SKM-1 (cell line): ENCODE results near the gene SLC38A1.
"Not testable (repeated sequence)": the region's sequence is repeated elsewhere in the genome, so short reads cannot be mapped to it uniquely, and the experiment has no call there.

Experiments used
- DNase-seq: peaks from one replicate; lab custom pipeline; 2025; ENCODE audit not compliant: unreplicated experiment; lab: John Stamatoyannopoulos, UW

The SLC38A1 gene

DNA sequence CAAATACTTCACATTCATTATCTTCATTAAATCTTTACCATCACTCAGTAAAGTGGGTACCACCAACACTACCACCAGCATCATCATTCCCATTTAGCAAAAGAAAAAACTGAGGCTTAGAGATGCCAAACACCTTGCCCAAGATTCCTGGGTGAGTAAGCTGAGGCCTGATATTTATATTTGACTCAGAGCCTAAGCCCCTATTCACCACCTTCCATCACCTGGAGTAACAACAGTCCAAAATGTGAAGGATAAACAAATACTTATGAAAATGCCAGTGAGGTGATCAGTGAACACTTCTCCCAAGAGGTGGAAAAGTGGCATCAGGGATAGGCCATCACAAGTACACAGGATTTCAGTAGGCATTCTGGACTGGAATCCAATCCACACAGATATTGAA, 3.7 kb downstream of the SLC38A1 start:
- DNase-seq = no peak

DNA sequence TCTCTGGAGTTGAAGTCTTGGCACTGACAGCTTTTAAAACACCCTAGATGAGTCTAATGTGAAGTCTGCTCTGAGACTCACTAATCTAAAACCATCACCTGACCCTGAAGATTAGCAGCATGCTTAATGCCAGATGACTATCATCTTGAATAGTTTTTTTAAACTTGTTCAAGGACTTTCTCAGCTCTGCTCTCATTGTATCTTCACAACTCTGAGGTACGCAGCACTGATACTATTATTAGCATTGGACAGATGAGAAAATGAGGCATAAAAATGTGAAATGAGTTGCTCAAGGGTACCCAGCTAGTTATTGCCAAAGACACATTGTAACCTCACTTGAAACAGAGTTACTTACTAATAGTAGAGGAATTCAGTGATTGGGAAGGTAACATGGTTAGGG, 4.8 kb downstream of the SLC38A1 start:
- no peak for DNase-seq

DNA sequence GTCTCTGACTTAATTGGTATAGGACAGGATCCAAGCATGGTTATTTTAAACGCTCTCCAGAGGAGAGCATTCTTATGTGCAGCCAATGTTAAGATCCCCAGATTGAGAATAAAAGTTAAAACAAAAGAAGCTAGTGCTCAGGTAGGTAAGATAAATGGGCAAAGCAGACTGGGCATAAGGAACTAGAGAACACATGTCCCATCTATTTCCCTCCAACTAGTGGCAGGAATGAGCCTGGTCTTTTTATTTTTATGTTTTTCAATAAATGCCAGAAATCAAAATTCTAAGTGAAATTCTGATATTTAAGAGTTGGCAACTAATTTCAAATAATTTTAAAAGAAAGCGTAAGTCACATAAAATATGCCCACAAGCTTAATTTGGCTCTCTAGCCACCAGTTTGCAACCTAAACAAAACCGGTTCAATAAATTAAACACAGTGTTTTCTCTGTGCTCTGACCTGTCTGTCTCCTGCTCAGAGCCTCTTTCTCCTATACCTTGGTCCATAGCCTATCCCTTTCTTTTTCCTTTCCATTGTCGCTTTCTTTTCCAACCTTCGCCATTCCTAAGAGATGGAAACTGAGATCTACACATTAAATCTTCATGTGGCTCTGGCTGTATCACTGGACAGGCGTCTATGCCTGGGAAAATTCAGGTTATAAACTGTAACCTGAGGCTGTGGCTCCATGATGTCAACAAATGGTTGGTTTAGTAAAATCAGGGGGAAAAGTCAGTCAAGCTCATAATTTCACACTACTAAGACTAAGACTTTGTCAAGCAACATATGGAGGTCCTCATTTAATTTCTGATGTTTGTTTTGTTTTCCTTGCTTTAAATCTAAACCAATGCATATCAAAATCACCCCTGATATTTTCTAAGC, 5.5 kb downstream of the SLC38A1 start:
- no peak for DNase-seq

DNA sequence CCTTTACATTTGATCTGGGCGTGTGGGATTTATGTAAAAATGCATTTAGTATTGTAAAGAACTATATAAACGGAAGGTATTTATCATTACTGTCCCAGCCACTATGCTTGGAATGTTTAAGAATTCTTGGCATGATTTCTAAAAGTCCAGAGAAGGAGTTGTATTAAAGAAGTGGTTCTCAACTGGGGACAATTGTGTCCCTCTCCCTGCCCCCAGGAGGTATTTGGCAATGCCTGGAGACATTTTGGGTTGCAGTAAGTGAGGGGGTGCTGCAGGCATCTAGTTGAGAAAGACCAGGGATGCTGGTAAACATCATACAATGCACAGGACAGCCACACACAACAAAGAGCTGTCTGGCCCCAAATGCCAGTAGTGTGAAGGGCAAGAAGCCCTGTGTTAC, 7.2 kb downstream of the SLC38A1 start:
- DNase-seq = no peak

DNA sequence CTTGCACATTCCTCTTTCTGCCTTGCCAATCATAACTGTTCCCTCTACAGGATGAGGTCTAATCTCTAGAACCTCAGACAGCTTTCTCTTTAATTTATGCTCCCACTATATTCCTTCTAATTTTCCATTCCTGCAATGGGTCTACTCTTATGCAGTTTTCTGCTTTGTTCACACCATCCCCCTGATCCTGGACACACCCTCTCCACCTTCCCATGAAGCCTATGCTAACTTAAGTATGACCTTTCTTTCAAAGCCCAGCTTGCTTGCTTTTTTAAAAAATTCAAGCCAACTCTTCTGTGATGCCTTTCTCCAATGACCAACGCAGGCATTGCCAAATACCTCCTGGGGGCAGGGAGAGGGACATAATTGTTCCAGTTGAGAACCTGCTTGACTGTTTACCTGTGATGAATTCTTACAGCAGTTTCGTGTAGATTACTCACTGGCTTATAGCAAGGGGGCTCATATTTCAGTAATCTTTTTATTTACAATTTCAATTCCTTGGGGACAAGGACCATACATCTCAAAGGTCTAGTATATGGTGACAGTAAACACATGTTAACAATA, 7.8 kb downstream of the SLC38A1 start:
- no peak for DNase-seq

DNA sequence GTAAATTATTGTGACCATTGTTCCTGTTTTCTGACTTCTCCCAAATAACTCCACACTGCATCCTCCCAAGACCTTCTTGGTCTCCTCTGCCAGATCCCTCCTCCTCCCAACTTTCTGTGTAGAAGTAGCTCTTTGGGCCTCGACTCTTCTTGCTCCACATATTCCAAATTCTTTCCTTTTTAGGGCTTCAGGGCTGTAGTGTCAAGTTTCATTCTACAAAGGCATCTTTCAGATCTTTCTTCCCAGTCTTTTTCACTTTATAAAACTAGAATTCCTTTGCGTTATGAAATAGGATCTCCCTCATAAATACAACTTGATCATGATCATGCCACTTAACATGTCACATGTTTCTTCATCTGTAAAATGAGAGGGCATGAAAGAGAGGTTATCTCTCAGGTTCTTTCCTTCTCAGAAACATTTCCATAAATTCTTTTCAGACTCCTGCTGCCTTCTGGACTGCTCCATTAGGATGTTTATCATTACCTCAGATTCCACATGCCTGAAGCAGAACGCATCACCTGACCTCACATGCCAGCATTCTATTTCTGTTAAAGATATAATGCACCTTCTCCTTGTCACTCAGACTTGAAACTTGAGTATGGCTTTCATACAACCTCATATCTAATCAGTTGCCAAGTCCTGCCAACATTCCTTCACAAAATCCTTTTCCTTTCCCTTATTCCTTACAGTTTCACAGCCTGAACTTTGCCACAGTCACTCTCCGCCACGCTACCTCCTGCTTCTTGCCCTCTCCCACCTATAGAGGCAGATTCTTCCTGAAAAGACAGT, 8.5 kb downstream of the SLC38A1 start:
- DNase-seq = no peak

DNA sequence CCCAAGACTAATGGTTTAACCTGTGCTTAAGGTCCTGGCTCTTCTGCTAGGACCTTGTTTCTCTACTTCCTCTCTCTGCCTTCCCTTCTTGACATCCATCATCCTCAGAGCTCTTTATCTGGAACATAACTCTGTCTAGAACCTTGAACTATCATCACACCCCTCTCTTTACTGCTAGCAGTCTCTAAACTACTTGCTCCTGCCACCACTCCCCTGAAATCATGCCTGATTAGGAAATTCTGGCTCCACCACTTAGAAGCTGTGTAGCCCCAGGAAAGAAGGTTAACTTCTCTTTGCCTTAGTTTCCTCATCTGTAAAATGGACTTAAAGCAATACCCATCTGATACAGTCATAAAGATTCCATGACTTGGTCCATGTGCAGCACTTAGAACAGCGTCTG, 9.1 kb downstream of the SLC38A1 start:
- DNase-seq = no peak

DNA sequence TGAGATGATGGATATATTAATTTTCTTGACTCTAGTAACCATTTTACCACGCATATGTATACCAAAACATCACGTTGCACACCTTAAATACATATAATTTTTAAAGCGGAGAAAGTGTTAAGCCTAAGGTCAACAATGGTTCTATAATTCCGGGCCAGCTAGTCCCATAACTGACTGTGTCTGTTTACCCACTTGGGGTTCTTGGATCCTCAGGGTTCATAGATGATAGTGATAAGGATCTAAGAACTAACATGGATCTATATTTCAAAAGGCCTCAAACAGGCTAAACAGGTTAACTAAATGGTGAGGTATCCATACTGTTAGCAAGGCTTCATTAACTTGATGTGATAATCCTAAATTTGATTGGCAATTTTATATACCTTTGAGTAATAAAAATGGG, 9.8 kb downstream of the SLC38A1 start:
- no peak for DNase-seq

DNA sequence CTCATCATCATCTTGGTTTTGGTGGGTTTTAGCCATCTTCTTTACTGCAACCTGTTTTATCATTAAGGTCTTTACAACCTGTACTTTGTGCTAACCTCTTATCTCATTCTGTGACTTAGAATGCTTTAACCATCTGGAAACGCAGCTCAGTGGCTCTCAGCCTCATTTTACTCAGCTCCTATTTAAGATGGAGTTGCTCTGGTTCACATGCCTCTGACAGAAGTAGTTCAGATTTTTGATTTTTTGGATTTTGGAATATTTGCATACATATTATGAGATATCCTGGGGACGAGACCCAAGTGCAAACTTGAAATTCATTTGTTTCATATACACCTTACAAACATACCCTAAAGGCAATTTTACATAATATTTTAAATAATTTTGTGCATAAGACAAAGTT, 10.7 kb downstream of the SLC38A1 start:
- DNase-seq = no peak

DNA sequence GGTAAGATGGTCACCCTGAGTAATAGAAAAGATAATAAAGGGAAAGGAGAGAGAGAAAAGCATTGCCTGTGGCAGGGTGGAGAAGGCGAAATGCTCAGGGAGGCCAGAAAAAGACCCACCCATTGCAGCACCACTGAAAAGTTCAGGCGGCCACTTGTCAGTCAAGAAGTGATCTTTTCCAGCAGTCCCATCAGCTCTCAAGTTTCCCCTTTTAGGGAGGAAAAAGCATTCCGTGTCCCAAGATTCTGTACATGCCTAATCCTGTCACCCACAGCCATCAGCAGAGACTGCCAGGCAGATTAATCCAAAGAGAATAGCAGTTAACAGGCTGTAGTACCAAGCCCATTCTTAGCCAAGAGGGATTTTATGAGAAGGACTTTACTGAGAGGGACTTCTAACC, 11.9 kb downstream of the SLC38A1 start:
- DNase-seq = no peak

DNA sequence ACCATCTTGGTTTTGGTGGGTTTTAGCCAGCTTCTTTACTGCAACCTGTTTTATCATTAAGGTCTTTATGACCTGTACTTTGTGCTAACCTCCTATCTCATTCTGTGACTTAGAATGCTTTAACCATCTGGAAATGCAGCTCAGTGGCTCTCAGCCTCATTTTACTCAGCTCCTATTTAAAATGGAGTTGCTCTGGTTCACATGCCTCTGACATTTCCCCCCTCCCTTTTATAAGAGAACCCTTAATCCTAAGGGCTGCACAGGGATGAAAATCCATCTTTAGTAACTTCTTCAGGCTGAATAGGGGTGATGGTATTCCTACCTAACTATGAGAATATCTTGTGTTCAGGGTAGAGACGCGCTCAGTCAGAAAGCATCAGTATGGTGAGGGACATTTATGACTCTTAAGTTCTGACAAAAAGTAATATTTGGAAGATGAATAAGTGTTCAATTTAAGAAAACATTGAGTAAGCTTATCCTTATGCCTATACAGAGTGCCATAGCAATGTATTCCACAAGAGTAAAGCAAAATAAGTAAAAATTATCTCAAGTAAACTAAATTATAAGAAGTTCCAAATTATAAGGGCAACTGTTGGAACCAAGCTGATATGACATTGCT, 15.2 kb downstream of the SLC38A1 start:
- DNase-seq = no peak

DNA sequence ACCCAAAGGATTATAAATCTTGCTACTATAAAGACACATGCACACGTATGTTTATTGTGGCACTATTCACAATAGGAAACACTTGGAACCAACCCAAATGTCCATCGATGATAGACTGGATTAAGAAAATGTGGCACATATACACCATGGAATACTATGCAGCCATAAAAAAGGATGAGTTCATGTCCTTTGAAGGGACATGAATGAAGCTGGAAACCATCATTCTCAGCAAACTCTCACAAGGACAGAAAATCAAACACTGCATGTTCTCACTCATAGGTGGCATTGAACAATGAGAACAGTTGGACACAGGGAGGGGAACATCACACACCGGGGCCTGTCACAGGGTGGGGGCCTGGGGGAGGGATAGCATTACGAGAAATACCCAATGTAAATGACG, 16.8 kb downstream of the SLC38A1 start:
- not testable (repeated sequence) for DNase-seq

DNA sequence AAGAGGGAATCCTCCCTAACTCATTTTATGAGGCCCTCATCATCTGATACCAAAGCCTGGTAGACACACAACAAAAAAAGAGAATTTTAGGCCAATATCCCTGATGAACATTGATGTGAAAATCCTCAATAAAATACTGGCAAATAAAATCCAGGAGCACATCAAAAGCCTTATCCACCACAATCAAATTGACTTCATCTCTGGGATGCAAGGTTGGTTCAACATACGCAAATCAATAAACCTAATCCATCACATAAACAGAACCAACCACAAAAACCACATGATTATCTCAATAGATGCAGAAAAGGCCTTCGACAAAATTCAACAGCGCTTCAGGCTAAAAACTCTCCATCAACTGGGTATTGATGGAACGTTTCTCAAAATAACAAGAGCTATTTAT, 18.9 kb downstream of the SLC38A1 start:
- not testable (repeated sequence) for DNase-seq

DNA sequence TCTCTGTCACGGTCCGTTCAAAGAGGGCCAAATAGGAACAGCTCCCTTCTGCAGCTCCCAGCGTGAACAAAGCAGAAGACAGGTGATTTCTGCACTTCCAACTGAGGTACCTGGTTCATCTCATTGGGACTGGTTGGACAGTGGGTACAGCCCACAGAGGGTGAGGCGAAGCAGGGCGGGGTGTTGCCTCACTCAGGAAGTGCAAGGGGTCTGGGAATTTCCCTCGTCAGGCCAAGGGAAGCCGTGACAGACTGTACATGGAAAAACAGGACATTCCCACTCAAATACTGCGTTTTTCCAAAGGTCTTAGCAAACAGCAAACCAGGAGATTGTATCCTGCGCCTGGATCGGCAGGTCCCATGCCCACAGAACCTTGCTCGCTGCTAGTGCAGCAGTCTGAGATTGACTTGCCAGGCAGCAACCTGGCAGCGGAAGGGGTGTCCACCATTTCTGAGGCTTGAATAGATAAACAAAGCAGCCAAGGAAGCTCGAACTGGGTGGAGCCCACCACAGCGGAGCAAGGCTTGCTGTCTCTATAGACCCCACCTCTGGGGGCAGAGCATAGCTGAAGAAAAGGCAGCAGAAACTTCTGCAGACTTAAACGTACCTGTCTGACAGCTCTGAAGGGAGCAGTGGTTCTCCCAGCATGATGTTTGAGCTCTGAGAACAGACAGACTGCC, 22.7 kb downstream of the SLC38A1 start:
- no peak for DNase-seq

DNA sequence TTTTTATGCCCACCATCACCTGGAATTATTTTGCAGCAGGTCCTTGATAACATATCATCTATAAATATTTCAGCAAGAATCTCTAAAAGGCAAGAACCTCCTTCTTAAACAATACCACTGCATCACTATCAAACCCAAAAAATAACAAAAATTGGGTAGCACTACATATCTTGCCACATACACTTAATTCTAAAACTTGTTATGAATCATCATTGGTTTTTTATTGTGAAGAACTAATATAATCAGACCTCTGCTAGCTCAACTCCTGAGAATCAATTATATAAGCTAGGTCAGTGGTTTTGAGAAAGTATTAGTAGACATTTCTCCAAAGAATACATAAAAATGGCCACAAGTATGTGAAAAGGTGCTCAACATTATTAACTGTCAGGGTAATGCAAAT, 23.8 kb downstream of the SLC38A1 start:
- no peak for DNase-seq

DNA sequence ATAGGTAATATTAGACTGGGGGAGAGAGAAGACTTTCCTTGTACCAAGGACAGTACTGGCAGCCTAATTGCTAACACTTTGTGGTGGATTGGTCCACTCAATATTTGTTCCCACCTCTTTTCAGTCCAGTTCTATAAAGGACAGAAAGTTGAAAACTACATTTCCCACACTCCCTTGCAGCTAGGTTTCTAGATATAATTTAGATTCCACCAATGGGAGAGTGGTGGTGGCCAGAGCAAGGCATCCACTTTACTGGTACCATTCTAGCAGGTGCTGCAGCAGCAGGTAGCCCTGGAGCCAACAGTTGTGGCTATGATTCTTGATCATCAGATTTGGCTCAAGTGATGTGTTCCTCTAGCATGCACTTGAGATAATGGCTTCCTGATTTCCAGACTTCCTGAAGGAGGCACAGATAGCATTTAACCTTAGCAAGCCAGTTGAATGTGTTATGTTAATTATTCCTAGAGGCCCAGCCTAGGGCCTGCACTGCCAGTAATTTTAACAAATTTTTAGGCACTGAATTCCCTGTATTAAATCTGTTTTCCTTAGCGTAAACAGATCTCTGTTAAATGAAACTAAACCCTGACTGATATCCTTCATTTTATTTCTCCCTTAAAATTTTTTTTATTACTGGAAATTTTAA, 24.4 kb downstream of the SLC38A1 start:
- no peak for DNase-seq

DNA sequence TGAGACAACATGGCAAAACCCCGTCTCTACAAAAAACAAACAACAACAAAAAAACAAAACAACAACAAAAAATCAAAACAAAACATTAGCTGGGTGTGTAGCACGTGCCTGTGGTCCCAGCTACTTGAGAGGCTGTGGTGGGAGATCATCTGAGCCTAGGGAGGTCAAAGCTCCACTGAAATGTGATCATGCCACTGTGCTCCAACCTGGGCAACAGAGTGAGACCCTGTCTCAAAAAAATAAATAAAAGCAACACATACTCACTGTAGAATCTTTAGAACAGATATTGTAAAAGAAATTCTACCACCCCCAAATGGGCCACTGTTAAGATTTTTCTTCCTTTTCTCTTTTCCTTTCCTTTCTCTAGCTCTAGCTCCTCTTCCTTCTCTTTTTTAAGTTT, 26.3 kb downstream of the SLC38A1 start:
- DNase-seq = no peak

DNA sequence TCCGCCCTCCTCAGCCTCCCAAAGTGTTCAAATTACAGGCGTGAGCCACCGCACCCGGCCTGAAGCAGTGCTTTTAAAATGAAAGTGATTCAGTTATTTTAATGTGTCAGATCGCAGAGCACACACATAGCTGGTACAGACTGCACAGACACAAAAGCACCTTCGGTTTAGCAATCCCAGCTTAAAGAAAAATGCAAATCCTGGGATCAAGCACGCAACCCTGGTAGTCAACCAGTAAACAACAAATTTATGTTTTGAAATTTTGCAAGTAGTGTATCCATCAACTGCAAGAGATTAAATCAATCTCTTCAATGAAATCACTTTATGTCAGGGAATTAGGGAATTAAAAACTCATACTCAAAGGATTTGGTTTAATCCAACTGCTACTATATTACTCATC, 28.4 kb downstream of the SLC38A1 start:
- DNase-seq = no peak

DNA sequence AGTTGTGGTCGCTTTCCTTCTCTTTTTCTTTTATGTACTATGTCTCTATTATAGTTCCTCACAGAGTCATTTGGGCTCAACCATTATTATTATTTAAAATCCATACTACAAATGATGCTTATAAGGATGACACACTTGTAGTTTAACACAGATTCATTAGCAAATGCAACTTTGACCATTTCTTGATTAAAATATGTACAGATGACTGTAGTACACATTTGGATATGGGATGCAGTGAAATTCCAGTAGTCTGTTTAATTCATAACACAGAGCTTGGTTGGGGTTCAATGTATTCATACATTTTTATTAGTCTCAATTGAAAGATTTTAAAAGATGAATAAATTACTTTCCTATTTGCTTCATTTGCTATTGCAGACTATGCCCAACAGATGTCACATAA, 30.0 kb downstream of the SLC38A1 start:
- DNase-seq = no peak

DNA sequence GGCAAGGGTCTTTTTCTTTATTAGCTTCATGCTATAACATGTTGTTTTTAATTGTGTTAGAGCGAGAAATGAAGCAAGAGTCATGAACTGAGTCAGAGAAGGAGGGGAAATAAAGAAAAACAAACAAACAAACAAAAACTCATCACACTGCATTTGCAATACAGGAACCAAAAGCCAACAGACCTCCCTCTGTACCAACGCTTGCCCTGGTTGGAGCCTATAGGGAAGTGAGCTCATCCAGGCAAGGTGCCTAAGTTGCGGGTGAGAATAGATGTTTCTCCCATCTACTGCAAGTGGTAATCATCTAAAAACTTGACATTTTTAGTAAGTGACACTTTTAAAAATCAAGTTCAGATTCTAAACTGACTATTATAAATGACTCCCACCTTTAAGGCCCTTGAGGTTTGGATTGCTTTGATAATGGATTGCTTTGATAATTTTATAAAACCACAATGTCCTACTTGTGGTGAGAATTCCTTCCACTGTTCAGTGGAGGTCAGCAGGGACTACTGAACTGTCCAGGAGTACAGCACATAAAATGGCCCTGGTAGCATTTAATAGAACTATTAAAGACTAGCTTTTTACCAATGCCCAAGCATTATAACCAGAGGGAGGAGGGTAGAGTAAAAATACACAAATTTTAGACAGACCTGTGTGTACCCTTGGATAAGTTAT, 31.3 kb downstream of the SLC38A1 start:
- no peak for DNase-seq
